Neural crest cell (in vitro differentiated cells): ENCODE results near the gene ITGA6. TPM values are rescaled to one million over a fixed set of nuclear protein-coding genes. Genes with fewer than 3 reads are reported as not detected.

Source experiments
- DNase-seq: peaks from one replicate; pipeline ENCODE4 v3.0.0; 2021; ENCODE audit warnings: low read depth, mixed read lengths, low spot score
- H3K27ac Mint-ChIP-seq: one replicate; pipeline ENCODE4 v1.8.0; 2021; ENCODE audit warnings: mild to moderate bottlenecking, mixed read lengths; ENCODE audit not compliant: unreplicated experiment
- H3K27me3 Mint-ChIP-seq: 2 replicates; pipeline ENCODE4 v1.8.0; 2021; ENCODE audit warnings: low read depth, mild to moderate bottlenecking, mixed read lengths
- H3K36me3 Mint-ChIP-seq: 2 replicates; pipeline ENCODE4 v1.8.0; 2021; ENCODE audit warnings: low read depth, mild to moderate bottlenecking, mixed read lengths
- H3K4me1 Mint-ChIP-seq: 2 replicates; pipeline ENCODE4 v1.8.0; 2021; ENCODE audit warnings: mixed read lengths
- H3K4me3 Mint-ChIP-seq: one replicate; pipeline ENCODE4 v1.8.0; 2021; ENCODE audit warnings: mild to moderate bottlenecking, mixed read lengths
- H3K9me3 Mint-ChIP-seq: 2 replicates; pipeline ENCODE4 v1.8.0; 2021; ENCODE audit warnings: mixed read lengths
- CTCF ChIP-seq: fragments of 200-600 bp; sonication (generic); conservative IDR thresholded peaks from 2 replicates; pipeline ENCODE4 v1.5.0; 2021; ENCODE audit warnings: antibody characterized with exemption, mild to moderate bottlenecking
- total RNA-seq: library from RNA; stranded (reverse); gene quantifications from 2 replicates; pipeline ENCODE4 v1.2.1, GENCODE V29; 2021

ITGA6 gene
- total RNA-seq, 1 donor from 2014 or later = 37.7 TPM

GRCh38 chr2:172402198-172402597 lies 25.2 kb upstream of the ITGA6 start:
- Mint-ChIP-seq H3K36me3 (no peaks in the 10 kb centered on the region), H3K27me3 (no peaks in the 10 kb centered on the region), H3K27ac (no peak overlapping the region), H3K4me1 (peaks cover 37% of the 10 kb centered on the region), H3K9me3 (no peaks in the 10 kb centered on the region), H3K4me3 (no peak overlapping the region)
- no peak for TF ChIP-seq CTCF
- no peak for DNase-seq

GRCh38 chr2:172403402-172403801 lies 24.0 kb upstream of the ITGA6 start:
- Mint-ChIP-seq H3K4me1 (peaks cover 31% of the 10 kb centered on the region), H3K36me3 (no peaks in the 10 kb centered on the region), H3K27ac (no peak overlapping the region), H3K4me3 (no peak overlapping the region), H3K27me3 (no peaks in the 10 kb centered on the region), H3K9me3 (no peaks in the 10 kb centered on the region)
- TF ChIP-seq CTCF = no peak
- DNase-seq = no peak

DNA sequence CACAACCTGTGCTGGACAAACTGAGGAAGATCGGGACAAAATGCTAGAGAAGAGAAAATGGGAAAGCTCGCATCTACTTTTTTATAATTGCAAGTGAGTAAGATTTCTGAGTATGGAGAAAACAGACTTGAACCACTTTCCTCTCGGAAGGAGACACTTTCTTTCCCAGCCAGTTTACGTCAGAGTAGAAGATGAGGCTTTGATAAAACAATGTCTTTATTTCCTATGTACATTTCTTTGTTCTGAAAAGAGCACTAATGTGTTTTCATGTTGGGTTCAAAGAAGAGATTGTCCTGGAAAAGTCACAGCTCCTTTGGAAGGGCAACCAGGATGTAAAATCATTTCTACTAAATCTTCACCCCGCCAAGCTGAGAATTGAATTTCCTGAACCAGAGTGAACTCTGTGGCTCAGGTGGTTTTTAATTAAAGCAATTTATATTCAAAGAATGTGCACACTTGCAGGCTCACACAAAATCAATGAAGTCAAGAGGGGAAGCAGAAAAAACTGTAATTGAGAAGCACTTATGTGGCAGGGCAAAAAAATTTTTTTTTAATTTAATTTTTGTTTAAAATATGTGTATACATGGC lies 23.4 kb upstream of the ITGA6 start:
- Mint-ChIP-seq H3K4me3 (no peak overlapping the region), H3K4me1 (peaks cover 31% of the 10 kb centered on the region), H3K36me3 (no peaks in the 10 kb centered on the region), H3K9me3 (no peaks in the 10 kb centered on the region), H3K27me3 (no peaks in the 10 kb centered on the region), H3K27ac (no peak overlapping the region)
- no peak for DNase-seq
- no peak for TF ChIP-seq CTCF

GRCh38 chr2:172404824-172405223 lies 22.6 kb upstream of the ITGA6 start:
- no peak for TF ChIP-seq CTCF
- Mint-ChIP-seq H3K4me3 (peak overlapping the region; percentile 18), H3K9me3 (no peaks in the 10 kb centered on the region), H3K27me3 (no peaks in the 10 kb centered on the region), H3K27ac (peak overlapping the region; percentile 72), H3K36me3 (no peaks in the 10 kb centered on the region), H3K4me1 (peaks cover 31% of the 10 kb centered on the region)
- DNase-seq = no peak

DNA sequence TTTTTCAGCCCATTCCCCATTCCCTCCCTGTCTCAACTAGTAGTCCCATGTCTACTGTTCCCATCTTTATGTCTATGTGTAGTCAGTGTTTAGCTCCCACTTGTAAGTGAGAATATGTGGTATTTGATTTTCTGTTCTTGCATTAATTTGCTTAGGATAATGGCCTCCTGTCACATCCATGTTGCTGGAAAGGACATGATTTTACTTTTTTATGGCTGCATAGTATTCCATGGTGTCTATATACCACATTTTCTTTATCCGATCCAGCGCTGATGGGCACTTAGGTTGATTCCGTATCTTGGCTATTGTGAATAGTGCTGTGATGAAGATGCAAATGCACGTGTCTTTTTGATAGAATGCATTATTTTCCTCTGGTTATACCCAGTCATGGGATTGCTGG lies 21.7 kb upstream of the ITGA6 start:
- H3K36me3 Mint-ChIP-seq = no peaks in the 10 kb centered on the region
- DNase-seq = no peak
- no peaks in the 10 kb centered on the region for H3K9me3 Mint-ChIP-seq
- peaks cover 31% of the 10 kb centered on the region for H3K4me1 Mint-ChIP-seq
- H3K4me3 Mint-ChIP-seq = no peak overlapping the region
- no peak for TF ChIP-seq CTCF
- no peak overlapping the region for H3K27ac Mint-ChIP-seq
- no peaks in the 10 kb centered on the region for H3K27me3 Mint-ChIP-seq
